DOHH2 (cell line): ENCODE results near the gene PAPPA.

Experiments used
- CTCF ChIP-seq: fragments of 200-600 bp; sonication (generic); IDR thresholded peaks from one replicate; pipeline ENCODE4 v1.5.1; 2014; ENCODE audit warnings: antibody characterized with exemption, mild to moderate bottlenecking, low read depth, low read length; ENCODE audit not compliant: poor library complexity, severe bottlenecking
- EZH2phosphoT487 ChIP-seq: fragments of 200-600 bp; sonication (generic); IDR thresholded peaks from 2 replicates; pipeline ENCODE4 v1.6.1; 2017; ENCODE audit warnings: borderline replicate concordance, mild to moderate bottlenecking, antibody characterized with exemption, low read length, moderate library complexity, mixed read lengths

GRCh38 chr9:116287721-116288120 is 134.1 kb downstream of the PAPPA start:
- no peak for TF ChIP-seq CTCF
- no peak for TF ChIP-seq EZH2phosphoT487
